NCI-H345 treated with DMSO at 0.1 percent for 48 hours (cell line): ENCODE data around the gene FCRL6.

ENCODE experiments used
- DNase-seq: peaks from one replicate; lab custom pipeline; 2025; ENCODE audit not compliant: unreplicated experiment; lab: John Stamatoyannopoulos, UW

The FCRL6 gene

GRCh38 chr1:159799446-159799985 is 2.6 kb upstream of the FCRL6 start:
- no peak for DNase-seq

- no peak for DNase-seq
Measured at GRCh38 chr1:159800177-159800930, 1.8 kb upstream of the FCRL6 start.

- no peak for DNase-seq
Measured at GRCh38 chr1:159803956-159804689, 2.0 kb downstream of the FCRL6 start.

GRCh38 chr1:159804924-159805323 is 2.8 kb downstream of the FCRL6 start:
- DNase-seq: no peak

GRCh38 chr1:159815926-159816325 is 13.8 kb downstream of the FCRL6 start:
- no peak for DNase-seq

DNA sequence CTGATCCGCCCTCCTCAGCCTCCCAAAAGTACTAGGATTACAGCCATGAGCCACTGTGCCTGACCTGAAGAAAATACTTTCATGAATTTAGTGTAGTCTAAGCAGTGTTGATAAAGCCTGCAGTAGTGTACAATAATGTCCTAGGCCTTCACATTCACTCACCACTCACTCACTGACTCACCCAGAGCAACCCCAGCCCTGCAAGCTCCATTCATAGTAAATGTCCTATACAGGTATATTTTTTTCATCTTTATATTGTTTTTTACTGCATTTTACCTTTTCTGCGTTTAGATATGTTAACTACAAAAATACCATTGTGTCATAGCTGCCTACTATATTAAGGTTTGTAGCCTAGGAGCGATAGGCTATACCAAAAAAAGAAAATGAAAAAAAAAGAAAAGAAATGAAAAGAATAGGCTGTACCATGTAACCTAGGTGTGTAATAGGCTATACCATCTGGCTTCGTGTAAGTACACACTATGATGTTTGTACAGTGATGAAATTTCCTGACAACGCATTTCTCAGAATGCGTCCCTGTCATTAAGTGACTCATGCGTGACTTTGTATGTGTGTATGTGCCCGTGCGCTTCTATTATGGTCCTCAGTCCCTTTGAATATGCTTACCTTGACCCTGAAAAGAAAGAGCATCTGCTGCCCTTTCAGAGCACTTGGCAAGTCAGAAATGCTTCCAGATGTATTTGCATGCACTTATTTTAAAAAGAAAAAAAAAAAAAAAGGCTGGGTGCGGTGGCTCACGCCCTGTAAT is 15.3 kb downstream of the FCRL6 start:
- peak; percentile 81 for DNase-seq

- no peak for DNase-seq
Measured at GRCh38 chr1:159821171-159821867, 19.2 kb downstream of the FCRL6 start.

DNA sequence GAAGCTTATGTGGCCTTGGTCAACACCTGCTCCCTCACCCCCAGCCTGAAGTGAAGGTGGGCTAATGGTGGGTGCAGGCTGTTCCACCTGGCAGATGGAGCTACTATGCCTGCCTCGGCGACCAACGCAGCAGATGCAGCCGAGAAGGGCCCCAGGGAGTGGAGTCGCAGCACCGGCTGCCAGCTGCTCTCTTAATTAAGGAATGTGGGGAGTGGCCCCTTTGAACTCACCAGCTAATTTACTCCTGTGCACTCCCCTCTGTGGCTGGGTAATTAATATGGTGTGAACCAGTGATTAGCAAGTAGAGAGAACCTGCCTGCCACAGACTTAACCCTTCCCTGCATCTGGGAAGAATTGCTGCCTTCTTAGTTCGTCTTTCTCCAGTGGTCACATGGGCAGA is 21.2 kb downstream of the FCRL6 start:
- peak; percentile 11 for DNase-seq

DNA sequence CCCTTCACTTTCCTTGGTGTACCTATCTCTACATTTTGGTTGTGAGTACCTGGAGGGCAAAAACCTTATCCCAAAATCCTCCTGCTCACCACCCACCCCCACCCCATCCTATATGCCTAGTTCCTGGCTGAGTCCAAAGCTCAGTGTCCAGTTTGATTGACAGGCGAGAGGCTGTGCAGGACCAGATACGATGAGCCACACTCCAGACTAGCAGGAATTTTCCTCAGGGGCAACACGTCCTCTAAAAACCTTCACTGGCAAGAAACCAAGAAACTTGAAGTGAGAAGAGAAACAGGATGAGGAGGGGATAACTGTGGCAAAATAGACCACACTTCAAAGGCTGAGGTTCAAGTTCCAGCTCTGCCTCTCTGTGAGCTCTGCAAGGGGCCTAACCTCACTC is 23.4 kb downstream of the FCRL6 start:
- DNase-seq: no peak

- no peak for DNase-seq
Measured at GRCh38 chr1:159826441-159827101, 24.4 kb downstream of the FCRL6 start, which contains the start of gene SLAMF8. Gene SLAMF8, plus strand, starts transcription at chr1:159826873. Its CDS starts 26 bp downstream, at chr1:159826899.

DNA sequence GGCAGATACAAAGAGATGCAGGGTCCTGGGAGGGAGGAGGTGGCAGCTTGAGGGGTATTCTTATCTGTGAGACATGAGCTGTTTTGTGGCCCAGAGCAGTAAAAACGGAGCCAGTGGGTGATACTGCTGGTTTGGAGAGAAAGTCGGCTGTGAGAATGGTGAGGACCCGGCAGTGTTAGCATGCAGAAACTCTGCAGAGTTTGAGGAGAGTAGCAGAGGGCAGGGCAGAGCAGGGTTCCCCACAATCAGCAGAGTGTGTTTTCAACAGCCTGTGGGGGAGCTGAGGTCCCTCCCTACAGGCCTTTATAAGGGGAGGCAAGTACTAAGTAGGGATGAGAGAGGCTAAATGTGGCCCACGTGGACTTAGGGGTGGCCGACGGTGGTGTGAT is 24.9 kb downstream of the FCRL6 start:
- no peak for DNase-seq

DNA sequence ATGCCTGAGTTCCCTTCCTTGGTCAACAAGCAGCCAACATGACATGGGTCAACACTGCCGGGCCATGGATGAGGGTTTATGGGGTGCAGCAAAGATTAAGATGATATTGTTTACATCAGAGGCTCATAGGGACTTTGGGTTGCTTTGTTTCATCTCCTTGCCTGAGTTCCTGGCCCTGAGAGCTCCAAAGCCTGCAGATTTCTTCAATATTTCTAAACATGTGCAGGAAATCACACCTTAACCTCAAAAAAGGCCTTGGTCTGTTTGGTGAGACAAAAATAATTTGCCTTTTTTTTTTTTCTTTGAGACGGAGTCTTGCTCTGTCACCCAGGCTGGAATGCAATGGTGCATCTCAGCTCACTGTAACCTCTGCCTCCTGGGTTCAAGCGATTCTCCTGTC is 25.4 kb downstream of the FCRL6 start:
- no peak for DNase-seq

DNA sequence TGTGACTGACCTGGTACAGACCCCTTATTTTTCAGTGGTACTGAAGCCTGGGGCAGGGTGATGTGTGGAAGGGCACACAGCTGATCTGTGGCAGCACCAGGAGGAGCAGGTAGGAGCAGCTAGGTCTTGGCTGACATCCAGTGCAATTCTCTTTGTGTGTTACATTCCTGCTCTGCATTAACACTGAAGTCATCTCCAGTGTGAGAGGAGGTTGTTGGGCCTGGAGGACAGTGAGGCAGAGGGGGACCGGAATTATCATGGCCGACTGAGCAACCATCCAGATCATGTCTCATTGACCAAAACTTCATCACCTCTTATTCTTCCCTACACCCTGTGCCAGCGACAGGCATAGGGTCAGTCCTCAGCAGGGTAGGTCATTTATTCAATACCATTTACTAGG is 26.0 kb downstream of the FCRL6 start:
- no peak for DNase-seq

GRCh38 chr1:159828581-159829272 is 26.6 kb downstream of the FCRL6 start:
- DNase-seq: no peak

- no peak for DNase-seq
Measured at GRCh38 chr1:159829273-159829634, 27.1 kb downstream of the FCRL6 start.

DNA sequence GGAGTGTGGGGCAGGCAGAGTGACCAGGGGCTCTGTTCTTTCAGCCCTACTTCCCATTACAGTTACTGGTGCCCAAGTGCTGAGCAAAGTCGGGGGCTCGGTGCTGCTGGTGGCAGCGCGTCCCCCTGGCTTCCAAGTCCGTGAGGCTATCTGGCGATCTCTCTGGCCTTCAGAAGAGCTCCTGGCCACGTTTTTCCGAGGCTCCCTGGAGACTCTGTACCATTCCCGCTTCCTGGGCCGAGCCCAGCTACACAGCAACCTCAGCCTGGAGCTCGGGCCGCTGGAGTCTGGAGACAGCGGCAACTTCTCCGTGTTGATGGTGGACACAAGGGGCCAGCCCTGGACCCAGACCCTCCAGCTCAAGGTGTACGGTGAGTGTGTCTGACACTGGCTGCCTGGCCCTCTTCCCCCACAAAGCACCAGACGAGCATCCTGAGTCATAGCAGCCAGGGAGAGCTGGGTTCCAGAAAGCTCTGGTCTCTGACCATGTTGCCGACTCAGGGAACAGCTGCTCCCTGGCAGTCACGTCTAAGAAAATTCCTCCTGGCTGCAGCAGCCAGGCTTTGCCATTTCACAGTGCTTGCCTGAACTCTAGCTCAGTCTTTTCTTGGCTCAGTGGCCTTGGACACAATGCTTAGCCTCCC is 27.8 kb downstream of the FCRL6 start:
- DNase-seq: no peak

DNA sequence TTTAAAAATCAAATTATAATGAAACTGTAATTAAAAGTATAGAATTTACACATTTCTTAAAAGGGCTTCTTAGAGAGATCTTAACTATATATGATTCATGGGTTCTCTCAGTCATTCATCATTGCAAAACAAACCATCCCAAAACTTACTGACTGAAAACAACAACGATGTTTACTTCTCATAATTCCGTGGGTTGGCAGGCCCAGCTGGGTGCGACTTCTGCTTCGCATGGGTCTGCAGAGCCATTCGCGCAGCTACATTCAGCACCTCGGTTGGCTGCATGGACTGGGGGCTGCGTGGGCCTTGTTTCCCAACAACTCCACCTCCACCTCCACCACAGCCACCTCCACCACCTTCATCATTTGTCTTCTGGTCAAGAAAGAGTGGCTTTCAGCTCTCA is 28.6 kb downstream of the FCRL6 start:
- no peak for DNase-seq

GRCh38 chr1:159831412-159832141 is 29.4 kb downstream of the FCRL6 start:
- DNase-seq: no peak

DNA sequence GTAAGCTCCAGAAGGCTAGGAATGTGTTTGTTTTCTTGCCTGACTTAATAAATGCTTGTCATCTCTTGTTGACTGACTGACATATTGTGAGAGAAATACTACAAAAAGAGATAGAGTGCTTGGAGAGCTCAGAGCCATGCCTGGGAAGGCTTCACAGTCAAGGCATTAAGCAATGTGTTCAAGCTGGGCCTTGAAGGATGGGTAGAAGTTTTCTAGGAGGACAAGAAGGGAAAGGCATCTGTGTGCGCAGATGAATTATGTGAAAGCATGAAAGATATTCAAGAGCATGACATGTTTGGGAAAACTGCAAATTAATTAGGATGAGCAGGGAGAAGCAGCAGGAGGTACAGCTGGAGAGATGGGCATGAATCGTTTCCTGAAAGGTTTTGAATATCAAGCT is 30.1 kb downstream of the FCRL6 start:
- DNase-seq: no peak
